HG03521 (cell line): ENCODE measurements around the gene WDR76.
"Not testable (repeated sequence)": the region's sequence is repeated elsewhere in the genome, so short reads cannot be mapped to it uniquely, and the experiment has no call there.

Source experiments
- ATAC-seq: cut with Tn5 transposase; IDR thresholded peaks from one replicate; pipeline ENCODE4 v1.9.1; 2021; ENCODE audit warnings: mild to moderate bottlenecking, moderate library complexity; ENCODE audit not compliant: unreplicated experiment

The WDR76 gene

DNA sequence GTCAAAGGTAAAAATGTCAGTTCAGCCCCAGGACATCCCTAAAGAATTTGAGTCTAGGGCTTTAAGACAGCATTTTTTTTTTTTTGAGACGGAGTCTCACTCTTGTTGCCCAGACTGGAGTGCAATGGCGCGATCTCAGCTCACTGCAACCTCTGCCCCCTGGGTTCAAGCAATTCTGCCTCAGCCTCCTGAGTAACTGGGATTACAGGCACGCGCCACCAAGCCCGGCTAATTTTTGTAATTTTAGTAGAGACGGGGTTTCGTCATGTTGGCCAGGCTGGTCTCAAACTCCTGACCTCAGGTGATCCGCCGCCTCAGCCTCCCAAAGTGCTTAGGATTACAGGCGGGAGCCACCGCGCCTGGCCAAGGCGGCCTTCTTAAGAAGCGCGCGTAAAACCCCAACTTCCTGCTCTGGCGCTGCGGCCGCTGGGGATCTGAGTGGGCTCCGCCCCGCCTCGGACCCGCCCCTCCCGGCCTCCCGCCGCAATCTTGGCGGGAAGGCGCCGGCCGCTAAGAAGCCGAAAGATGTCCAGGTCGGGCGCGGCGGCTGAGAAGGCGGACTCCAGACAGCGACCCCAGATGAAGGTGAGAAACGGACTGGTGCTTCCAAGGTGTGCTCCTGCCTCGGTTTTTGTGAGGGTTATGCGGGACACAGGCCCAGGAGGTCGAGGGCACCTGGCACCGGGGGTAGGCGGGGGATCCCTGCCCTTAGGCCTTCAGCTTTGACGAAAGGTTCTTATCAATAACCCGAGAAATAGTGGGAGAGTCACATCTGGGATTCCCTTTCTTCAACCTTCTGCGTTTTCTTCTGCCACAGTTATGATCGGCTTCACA is at the start of gene WDR76:
WDR76 (plus strand) TSS at position 495 of the 834 bp plus-strand sequence; CDS start at position 526, 31 bp downstream.
- ATAC-seq = peak; percentile 50

DNA sequence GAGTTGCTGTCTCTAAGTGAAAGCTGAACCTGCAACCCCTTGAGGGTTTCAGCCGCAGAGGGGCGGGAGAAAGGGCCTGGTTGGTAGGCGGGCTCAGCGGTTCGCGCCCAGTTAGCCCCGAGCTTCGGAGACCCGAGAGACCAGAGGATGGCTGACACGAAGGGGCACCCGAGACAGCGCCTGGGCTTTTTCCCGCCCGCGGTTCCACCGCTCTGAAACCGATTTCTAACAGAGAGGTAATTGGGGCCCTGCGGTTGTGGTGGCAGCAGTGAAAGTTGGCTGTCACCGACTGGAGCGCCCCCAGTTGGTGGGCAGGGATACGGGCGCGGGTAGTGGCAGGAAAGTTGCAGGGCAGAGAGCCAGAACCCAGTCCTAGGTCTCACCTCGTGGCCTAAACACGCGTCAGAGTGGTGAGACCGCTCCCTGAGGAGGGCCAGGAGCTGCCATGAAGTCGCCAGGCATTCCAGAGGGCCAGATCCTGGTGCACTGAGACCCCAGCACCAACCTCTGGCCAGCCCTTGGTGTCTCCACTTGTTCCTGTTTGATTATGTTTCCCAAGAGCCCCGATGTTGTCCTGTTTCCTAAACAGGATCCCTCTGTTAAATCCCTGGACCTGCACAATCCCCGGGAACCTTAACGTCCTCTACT is 49.4 kb upstream of the WDR76 start:
- ATAC-seq = peak; percentile 40

DNA sequence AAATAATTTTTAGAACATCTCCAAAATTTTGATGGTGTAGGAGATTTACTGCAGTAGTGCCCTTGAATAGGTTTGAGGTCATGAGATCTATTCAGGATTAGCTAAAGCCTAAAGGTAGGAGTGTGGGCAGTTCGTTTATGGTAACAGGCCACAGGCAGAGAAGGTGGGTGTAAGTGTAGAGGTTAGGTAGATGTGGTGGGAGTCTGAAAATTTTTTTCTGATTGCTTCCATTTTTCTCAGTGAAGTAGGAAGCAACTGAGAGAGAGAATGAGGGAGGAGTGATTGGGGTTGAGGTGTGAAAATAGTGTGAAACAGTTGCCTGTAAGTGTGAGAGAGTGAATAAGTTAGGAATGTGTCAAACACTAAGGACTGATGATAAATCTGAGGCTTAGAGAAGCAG is 47.8 kb upstream of the WDR76 start:
- no peak for ATAC-seq

DNA sequence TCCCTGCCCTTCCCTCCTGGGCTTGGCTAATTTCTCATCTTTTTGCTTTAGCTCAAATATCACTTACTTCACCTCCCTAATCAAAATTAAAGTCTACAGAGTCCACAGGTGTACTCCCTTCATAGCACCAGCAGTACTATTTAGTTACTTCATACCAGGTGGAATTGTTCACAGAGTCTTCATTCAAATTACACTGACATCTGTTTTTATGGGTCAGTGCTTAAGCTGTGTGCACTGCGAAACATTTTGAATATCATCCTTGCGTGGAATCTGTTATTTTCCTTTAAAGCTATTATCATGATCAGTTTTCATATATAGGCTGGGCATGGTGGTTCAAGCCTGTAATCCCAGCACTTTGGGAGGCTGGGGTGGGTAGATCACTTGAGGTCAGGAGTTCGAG is 37.4 kb upstream of the WDR76 start:
- no peak for ATAC-seq

DNA sequence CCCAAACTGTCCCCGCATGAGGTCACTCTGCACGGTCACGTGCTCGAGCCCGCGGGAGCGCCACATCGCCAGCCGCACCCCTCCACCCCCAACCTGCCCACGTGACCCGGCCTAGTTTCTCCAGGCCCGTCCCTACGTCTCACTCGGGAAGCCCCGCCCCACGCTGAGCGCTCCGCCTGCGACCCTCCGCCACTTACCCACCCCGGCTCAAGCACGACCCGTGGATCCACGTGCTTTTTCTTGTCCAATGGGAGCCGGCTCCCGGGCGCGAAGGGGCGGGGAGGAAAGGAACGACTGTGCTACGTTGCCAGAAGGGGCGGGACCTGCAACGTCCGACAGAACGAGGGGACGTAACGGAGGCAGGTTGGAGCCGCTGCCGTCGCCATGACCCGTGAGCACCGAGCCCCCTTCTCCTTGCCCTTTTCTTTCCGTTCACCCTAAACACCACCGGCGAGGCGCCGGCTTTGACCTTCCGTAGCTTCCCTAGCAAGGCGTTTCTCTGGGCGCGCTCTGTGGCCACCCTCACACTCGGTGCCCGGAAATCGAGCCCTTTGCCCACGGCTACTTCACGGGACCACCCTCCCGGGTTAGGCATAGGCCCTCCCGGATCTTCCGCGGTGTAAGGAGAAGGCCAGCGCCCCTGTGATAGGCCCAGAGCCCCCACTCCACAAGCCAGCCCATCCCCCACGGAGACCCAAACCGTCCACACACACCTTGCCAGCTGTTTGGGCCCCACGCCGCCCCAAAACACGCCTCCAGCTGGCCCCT is 34.6 kb upstream of the WDR76 start, which contains the start of gene SERF2:
SERF2 (plus strand) TSS at position 328 of the 768 bp plus-strand sequence; CDS start at position 385, 57 bp downstream.
- ATAC-seq = peak; percentile 87

DNA sequence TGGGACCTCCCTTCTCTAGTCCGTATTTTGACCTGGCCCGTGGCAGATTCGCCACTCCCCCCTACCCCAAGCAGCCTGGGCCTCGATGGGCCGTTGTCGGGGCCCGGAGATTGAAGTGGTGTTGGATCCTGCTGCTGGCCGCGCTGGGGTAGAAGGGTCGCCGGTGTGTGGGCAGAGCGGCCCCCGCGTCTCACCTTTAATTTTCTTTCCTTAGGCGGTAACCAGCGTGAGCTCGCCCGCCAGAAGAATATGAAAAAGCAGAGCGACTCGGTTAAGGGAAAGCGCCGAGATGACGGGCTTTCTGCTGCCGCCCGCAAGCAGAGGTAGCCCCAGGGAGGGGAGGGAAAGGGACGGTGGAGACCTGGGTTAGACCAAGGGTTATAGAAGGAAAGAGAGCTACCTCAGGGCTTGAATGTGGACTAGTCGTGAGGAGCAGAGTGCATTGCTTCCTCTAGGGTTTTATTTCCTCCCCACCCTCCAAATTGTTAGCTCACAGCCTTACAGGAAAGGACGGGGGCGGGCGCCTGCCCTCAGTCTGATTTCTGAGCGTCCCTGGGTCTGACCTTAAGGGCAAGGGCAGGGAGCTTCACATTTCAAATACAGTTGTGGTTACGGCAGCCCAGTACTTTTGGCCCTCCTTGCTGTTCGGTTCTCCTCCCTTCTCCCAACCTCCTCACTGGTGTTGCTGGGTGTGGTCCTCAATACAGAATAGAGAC is 33.9 kb upstream of the WDR76 start:
- ATAC-seq = no peak

DNA sequence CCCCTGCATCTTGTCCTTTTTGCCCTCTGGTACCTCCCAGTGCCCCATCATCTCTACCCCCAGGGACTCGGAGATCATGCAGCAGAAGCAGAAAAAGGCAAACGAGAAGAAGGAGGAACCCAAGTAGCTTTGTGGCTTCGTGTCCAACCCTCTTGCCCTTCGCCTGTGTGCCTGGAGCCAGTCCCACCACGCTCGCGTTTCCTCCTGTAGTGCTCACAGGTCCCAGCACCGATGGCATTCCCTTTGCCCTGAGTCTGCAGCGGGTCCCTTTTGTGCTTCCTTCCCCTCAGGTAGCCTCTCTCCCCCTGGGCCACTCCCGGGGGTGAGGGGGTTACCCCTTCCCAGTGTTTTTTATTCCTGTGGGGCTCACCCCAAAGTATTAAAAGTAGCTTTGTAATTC is 33.2 kb upstream of the WDR76 start:
- no peak for ATAC-seq

DNA sequence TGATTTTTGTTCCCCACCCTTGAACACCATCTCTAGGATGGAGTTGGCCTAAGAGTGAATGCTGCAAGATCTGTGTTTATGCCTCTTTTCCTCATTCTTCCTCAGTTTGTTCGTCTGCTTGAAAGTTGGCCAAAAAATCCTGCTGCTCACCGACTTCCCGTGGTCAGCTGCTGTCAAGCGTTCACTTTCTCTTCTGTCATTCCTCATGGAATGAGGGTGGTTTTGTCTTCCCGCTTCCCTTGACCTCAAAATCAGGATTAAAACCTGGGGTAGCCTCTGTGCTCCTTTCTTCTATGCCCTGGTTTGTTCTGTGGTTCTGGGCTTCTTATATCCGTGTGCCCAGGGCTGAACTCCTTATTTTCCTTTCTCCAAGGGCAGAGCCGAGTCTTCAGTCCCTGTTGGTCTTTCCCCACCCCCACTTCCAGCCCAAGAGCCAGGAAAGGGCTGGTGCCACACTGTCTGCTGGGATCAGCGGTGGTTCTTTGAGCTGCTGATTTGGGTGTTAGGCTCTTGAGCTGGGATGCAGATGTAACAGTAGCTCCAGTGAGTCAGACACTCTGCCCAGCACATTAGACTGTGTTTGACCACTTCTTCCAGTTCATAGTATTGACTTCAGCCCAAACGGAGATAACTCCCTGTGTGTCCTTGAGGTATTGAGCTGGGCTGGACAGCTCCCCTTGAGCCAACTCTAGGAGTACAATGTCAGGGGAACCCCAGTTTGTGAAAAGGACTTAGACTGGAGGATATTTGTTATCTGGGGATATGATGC is 32.3 kb upstream of the WDR76 start:
- ATAC-seq = no peak

DNA sequence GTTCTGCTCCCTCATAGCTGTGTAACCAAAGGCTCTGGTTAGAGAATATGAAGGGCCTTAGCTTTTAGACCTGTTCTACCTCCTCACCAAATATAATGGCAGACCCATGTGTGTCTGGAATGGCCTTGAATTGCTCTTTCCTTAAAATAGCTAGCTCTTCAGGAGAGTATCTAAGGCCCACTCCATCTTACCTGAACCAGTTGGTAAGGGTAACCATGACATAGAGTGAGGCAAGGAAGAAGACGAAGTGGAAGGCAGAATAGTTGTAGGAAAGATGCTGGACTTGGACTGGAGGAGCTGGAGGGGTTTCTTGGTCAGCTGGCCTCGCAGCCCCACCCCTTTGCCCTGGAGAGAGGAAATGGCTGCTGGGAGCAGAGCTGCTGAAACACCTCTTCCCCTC is 31.6 kb upstream of the WDR76 start:
- ATAC-seq = no peak

DNA sequence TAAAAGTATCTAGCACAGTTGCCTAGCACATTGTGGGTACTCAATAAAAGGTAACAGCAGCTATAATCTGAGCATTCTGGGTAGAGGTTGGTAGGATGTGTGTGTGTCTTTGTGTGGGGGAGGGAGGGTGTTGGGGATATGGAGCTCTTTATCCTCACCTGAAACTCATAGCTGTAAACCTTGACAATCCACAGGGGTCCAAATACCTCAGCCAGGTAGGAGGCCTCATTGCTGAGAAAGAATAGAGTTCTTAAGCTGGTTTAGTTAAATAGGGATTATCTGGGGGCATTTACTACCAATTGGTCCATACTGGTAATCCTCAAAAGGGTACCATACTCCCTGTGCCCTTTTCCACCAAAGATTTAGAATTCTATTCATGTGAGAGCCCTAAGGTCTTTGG is 30.8 kb upstream of the WDR76 start:
- no peak for ATAC-seq

DNA sequence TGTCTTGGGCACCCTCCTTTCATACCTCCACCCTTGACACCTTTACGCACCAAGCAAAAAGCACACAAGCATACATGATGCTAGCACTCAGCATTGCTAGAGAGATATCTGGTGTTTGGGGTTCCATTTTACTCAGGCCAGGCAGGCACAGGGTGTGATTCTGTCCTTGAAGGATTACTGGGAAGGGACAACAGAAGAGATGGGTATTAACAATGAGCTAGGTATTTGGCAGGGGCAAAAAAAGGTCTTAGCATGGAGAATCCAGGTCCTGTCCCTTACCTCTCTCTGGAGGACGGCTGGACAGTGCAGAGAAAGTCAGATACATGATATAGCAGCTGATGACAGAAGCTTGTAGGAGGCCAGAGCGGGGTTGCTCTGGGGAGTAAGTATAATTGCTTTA is 30.2 kb upstream of the WDR76 start:
- no peak for ATAC-seq

DNA sequence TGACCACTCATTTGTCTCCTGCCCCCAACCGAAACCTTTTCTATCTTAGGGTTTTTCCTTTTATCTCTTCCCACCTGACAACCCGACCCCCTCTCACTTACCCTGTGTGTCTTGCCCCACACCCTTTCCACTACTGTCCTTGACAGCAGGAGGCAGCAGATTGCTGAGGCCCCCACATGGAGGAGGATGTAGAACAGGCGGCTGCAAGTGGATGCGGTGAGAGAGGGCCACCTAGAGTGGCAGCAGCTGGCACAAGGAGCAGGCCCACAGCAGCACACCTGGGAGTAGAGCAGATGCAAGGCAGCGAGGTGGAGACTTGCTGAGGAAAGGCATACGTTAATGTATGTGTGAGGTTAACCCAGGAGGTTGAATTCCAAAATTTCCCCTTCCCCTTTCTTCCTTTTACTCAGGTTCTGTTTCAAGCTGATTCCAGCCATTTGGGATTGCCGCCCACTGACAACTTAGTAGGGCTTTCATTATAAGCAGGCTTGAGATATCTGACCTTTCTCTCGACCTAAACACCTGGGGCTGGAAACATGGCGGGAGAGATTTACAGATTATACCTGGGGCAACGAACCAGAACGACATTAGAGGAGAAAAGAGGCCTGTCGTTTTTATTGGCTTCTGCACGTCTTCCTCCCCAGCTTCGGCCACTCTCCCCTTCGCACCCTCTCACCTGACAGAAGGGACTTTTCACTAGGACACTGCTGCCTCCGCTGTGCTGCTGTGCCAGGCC is 27.4 kb upstream of the WDR76 start:
- ATAC-seq = no peak

DNA sequence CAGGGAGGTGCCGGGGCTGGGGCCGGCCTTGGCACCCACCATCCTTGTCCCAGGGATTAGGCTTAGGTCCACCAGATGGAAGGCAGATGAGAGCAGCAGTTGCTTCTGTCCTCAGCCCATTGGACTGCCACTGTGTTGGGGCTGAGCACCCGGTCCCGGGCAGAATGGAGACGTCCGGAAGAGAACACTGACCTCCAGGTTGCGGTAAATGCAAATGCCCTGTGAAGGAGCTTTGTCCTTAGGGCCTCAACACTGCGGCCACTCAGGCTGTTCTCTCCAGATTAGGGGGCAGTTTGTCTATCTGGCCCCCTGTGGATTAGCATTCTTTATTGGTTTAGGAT is 26.9 kb upstream of the WDR76 start, which contains the start of gene SERINC4:
SERINC4 (minus strand) TSS at position 276 of the 341 bp plus-strand sequence; CDS start at position 42, 234 bp downstream.
- ATAC-seq = no peak

DNA sequence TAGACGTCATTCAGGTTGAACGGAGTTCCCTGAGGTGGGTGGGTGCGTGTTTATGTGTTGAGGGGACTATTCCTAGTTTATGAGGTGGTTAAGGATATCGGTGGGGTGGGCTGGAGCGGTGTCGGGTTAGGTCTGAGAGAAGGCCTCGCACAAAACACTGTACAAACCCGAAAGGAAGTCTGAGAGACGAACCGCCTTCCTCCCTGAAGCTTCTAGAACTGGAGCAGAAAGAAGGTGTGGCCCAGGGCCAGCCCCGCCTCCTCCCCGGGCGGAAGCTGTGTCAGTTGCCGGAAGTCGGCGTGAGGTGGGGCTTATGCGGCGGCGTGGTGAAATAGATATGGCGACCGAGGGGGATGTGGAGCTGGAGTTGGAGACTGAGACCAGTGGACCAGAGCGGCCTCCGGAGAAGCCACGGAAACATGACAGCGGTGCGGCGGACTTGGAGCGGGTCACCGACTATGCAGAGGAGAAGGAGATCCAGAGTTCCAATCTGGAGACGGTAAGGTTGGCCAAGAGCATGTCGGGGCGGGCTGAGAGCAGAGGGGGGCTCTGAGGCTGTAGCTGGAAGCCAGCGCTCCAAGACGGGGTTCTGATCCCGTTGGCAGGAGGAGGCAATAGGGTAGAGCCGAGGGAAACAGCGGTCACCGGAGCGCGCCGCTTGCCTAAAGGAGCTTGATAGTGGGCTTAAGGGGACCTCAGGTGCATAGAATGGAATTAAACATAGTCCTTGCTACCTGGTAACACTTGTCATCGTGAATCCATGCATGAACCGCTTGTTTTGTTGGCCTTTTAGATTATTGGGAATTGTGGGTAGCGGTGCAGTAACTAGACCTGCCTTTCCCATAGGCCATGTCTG is 26.3 kb upstream of the WDR76 start, which contains the start of gene HYPK:
HYPK (plus strand) TSS at position 314 of the 856 bp plus-strand sequence; CDS start at position 338, 24 bp downstream.
- ATAC-seq = peak; percentile 87

DNA sequence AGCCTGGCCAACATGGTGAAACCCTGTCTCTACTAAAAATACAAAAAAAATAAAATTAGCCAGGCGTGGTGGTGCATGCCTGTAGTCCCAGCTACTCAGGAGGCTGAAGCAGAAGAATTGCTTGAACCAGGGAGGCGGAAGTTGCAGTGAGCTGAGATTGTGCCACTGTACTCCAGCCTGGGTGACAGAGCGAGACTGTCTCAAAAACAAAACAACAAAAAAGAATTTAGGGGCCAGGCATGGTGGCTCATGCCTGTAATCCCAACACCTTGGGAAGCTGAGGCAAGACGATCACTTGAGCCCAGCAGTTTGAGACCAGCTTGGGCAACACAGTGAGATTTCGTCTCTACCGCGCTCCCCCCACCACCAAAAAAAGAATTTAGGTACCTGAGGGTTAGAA is 24.1 kb upstream of the WDR76 start:
- ATAC-seq = not testable (repeated sequence)

DNA sequence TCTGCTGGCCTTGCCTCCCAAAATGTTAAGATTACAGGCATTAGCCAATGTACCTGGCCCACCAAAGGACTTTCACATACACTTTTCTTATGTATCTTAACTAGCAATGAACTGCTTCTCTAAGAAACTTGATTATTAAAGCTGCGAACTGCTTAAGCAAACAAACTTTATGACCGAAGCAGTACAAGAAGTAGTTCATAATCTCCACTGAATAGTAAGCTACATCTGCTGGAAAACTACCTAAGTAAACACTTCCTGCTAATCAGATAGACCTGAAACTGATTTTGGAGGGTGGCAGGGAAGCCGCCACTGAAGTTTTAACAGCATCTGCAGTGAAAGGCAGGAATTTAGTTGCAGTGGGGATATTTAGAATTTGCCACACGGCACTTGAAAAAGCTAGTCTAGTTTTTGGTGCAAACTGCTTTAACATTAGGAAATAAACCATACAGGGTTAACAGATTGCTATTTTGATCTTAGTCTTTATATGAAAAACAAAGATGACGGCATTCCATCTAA is 18.3 kb upstream of the WDR76 start:
- ATAC-seq = no peak

DNA sequence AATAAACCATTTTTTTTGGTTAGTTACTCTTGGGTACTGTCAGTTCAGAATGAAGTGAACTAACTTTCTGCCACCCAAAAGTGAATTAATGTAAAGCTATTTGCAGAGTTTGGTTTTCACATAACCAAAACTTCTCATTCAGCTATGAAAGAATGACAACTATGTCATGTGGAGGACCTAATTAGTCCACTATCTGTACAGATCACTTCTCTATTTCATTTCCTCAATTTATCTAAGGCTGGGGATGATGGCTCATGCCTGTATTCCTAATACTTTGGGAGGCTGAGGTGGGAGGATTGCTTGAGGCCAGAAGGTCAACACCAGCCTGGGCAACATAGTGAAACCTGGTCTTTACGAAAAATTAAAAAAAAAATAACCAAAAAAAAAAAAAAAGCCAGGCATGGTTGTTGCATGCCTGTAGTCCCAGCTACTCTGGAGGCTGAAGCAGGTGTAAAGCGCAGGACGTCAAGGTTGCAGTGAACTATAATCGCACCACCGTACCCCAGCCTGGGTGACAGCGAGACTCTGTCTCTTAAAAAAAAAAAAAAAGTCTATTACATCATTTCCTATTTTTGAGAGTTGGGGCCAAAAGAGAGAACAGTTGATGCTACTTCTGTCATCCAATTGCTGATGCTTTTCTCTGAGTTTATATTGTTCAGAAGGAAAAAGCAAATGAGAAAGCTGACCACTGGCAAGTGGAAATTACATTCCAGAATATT is 17.7 kb upstream of the WDR76 start:
- ATAC-seq = no peak
